ENCODE measurements around the gene CAMTA2.

The CAMTA2 gene

GRCh38 chr17:4946312-4946976 lies 41.0 kb downstream of the CAMTA2 start:
- DNase-seq: peak in 1 of 2 experiments; percentile 24

- peak in 1 of 2 experiments; percentile 24 for DNase-seq
Observed at GRCh38 chr17:4945944-4946280, 41.6 kb downstream of the CAMTA2 start.

GRCh38 chr17:4945176-4945943 lies 42.1 kb downstream of the CAMTA2 start:
- DNase-seq: peak; percentile 90 to 93

GRCh38 chr17:4944554-4945175 lies 42.8 kb downstream of the CAMTA2 start:
- peak; percentile 51 to 59 for DNase-seq

- DNase-seq: peak; percentile 61 to 71
Observed at GRCh38 chr17:4944163-4944553, 43.3 kb downstream of the CAMTA2 start.

GRCh38 chr17:4942760-4943508 lies 44.5 kb downstream of the CAMTA2 start:
- no peak for DNase-seq

GRCh38 chr17:4941319-4941610 lies 46.2 kb downstream of the CAMTA2 start:
- no peak for DNase-seq

- DNase-seq: peak; percentile 55 to 61
Observed at GRCh38 chr17:4940555-4941318, 46.7 kb downstream of the CAMTA2 start.

GRCh38 chr17:4939796-4940554 lies 47.5 kb downstream of the CAMTA2 start, which contains the start of the genes RNF167 and SLC25A11:
Gene RNF167 (plus strand): TSS chr17:4940268. CDS start chr17:4940910, 642 bp downstream.
Gene SLC25A11 (minus strand): TSS chr17:4940046. CDS start chr17:4939910, 136 bp downstream.
- peak; percentile 93 to 96 for DNase-seq

- no peak for DNase-seq
Observed at GRCh38 chr17:4939546-4939795, 48.0 kb downstream of the CAMTA2 start.

GRCh38 chr17:4938688-4939545 lies 48.6 kb downstream of the CAMTA2 start:
- DNase-seq: no peak

GRCh38 chr17:4938069-4938491 lies 49.4 kb downstream of the CAMTA2 start:
- no peak for DNase-seq

GRCh38 chr17:4937553-4937952 lies 49.9 kb downstream of the CAMTA2 start:
- no peak for DNase-seq

- no peak for DNase-seq
Observed at GRCh38 chr17:4936436-4936835, 51.0 kb downstream of the CAMTA2 start.

GRCh38 chr17:4935650-4936049 lies 51.8 kb downstream of the CAMTA2 start:
- DNase-seq: no peak

- DNase-seq: peak in 1 of 2 experiments; percentile 29
Observed at GRCh38 chr17:4934173-4934979, 53.1 kb downstream of the CAMTA2 start.

GRCh38 chr17:4933646-4934045 lies 53.8 kb downstream of the CAMTA2 start:
- no peak for DNase-seq

- no peak for DNase-seq
Observed at GRCh38 chr17:4932756-4933155, 54.7 kb downstream of the CAMTA2 start.

GRCh38 chr17:4931963-4932362 lies 55.5 kb downstream of the CAMTA2 start, which contains the start of gene GP1BA:
Gene GP1BA (plus strand): TSS chr17:4932277. CDS start chr17:4932605, 328 bp downstream.
- no peak for DNase-seq

- DNase-seq: no peak
Observed at GRCh38 chr17:4928881-4929280, 58.6 kb downstream of the CAMTA2 start.

All from activated CD4-positive, alpha-beta T cell treated with anti-CD3 and anti-CD28 coated beads, Interleukin-2, amount 50 U/mL, for 48 hours (primary cell).